ENCODE results near the gene FBXL19.

- TF ChIP-seq, protein P1, sequence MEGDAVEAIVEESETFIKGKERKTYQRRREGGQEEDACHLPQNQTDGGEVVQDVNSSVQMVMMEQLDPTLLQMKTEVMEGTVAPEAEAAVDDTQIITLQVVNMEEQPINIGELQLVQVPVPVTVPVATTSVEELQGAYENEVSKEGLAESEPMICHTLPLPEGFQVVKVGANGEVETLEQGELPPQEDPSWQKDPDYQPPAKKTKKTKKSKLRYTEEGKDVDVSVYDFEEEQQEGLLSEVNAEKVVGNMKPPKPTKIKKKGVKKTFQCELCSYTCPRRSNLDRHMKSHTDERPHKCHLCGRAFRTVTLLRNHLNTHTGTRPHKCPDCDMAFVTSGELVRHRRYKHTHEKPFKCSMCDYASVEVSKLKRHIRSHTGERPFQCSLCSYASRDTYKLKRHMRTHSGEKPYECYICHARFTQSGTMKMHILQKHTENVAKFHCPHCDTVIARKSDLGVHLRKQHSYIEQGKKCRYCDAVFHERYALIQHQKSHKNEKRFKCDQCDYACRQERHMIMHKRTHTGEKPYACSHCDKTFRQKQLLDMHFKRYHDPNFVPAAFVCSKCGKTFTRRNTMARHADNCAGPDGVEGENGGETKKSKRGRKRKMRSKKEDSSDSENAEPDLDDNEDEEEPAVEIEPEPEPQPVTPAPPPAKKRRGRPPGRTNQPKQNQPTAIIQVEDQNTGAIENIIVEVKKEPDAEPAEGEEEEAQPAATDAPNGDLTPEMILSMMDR (optimal IDR thresholded peaks at IDR 0.05 in 1 of 3, IDR thresholded peaks at IDR 0.05 in 1 of 3, conservative IDR thresholded peaks at IDR 0.05 in 1 of 3; ENCODE audit: extremely low read depth in 1 of 3, insufficient read depth in 2 of 3, low read length in 3 of 3), result no peak
- TF ChIP-seq EZH2 (IDR thresholded peaks at IDR 0.05; ENCODE audit: low read length), result no peak
Observed at GRCh38 chr16:30954993-30955392, 31.6 kb downstream of the FBXL19 start.
